Stimulated activated naive CD8-positive, alpha-beta T cell treated with anti-CD3 and anti-CD28 coated beads, Interleukin-15, amount 100 ng/mL, for 72 hours (primary cell): ENCODE measurements around the gene JAG1.

Experiments used
- ATAC-seq: fragments of 150-1000 bp; cut with Tn5 transposase; 2 replicates; pipeline ENCODE4 v1.10.0; 2021; ENCODE audit warnings: mild to moderate bottlenecking, moderate library complexity
- DNase-seq, 2 donors: peaks; one replicate each; pipeline ENCODE4 v3.0.0; 2021 to 2022
- H3K27ac Mint-ChIP-seq, 2 donors: one replicate each; pipeline ENCODE4 v1.8.0; 2022; ENCODE audit warnings: mild to moderate bottlenecking in 2 of 2, mixed read lengths in 2 of 2, moderate library complexity in 2 of 2
- H3K27me3 Mint-ChIP-seq: one replicate; pipeline ENCODE4 v1.8.0; 2022; ENCODE audit warnings: mixed read lengths
- H3K4me1 Mint-ChIP-seq: one replicate; pipeline ENCODE4 v1.8.0; 2022; ENCODE audit warnings: mild to moderate bottlenecking, mixed read lengths
- H3K4me3 Mint-ChIP-seq, 2 donors: one replicate each; pipeline ENCODE4 v1.8.0; 2022; ENCODE audit warnings: mild to moderate bottlenecking in 2 of 2, mixed read lengths in 2 of 2, moderate library complexity in 1 of 2
- H3K9me3 Mint-ChIP-seq, 2 donors: one replicate each; pipeline ENCODE4 v1.8.0; 2022; ENCODE audit warnings: mixed read lengths in 2 of 2

JAG1 gene

DNA sequence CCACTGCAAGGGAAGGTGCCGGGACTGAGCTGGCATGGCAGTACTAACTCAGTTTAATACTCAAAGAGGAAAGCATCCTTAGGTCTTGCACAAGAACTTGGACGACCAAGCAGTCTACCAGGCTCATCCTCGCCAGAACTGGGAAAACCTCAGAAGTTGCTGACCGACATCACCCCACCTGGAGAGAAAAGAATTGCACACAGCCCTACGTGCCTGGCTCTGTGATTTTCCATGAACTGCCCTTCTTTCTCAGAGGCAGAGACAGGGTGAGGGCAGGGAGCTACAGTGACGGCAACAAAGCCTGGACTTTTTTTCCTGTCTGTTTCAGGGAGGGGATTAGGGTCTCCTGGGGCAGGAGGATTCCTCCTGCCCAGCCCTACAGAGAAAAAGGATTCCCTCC is 8.0 kb downstream of the JAG1 start:
- Mint-ChIP-seq H3K4me1 (peaks cover 5% of the 10 kb centered on the region), H3K27me3 (peaks cover 77% of the 10 kb centered on the region), H3K9me3 (no peaks in the 10 kb centered on the region), H3K4me3 (no peak overlapping the region), H3K27ac (no peak overlapping the region)
- DNase-seq (no peak), ATAC-seq (no peak)

DNA sequence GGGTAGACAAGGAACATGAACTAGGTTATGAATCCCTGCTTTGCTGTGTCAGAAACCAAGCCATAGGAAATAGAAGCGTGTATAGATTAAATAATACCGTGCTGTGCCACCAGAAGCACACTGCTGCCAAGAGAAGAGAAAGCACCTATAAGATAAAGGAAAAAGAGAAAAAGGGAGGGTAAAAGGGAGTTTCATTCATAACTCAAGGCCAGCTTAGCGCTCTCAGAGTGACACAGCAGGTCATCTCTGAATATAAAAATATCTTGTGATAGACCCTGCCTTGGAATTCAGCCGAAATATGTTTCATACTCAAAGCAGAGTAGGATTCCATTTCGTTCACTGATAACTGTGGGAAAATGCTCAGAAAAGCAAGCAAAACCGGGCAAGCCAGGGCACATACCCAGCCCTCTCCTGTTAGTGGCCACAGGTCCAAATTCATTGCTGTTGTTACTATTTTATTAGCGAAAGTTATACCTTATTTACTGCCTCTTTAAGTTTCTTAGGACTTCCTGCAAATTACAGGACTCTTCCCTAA is 8.7 kb downstream of the JAG1 start:
- Mint-ChIP-seq H3K27ac (no peak overlapping the region), H3K27me3 (peaks cover 77% of the 10 kb centered on the region), H3K4me1 (no peaks in the 10 kb centered on the region), H3K9me3 (no peaks in the 10 kb centered on the region), H3K4me3 (no peak overlapping the region)
- DNase-seq (no peak), ATAC-seq (no peak)

GRCh38 chr20:10663756-10664155 is 10.0 kb downstream of the JAG1 start:
- Mint-ChIP-seq H3K4me1 (no peaks in the 10 kb centered on the region), H3K4me3 (no peak overlapping the region), H3K9me3 (no peaks in the 10 kb centered on the region), H3K27ac (no peak overlapping the region), H3K27me3 (peaks cover 64% of the 10 kb centered on the region)
- DNase-seq, result no peak
- ATAC-seq, result no peak

GRCh38 chr20:10662661-10663458 is 10.9 kb downstream of the JAG1 start:
- DNase-seq (no peak), ATAC-seq (no peak)
- Mint-ChIP-seq H3K27me3 (peaks cover 66% of the 10 kb centered on the region), H3K9me3 (no peaks in the 10 kb centered on the region), H3K4me1 (no peaks in the 10 kb centered on the region), H3K27ac (no peak overlapping the region), H3K4me3 (no peak overlapping the region)

DNA sequence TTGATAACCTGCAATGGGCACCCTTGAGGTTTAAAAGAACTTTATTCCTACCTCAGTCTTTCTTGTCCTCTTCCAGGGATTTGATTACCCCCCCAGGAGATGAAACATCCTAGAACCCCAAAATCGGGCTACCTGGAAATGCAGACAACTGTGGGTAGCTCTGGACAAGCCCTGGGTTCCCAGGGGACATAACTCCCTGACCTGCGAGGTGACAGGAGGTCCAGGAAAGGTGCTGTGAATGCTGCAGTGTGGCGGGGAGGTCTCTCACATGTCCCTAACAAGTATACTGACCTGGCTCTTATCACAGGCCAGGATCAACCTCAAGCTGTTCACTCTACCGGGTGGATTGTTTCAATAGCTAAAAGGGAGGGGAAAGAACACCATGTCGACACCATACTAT is 11.6 kb downstream of the JAG1 start:
- H3K27me3 Mint-ChIP-seq, result peaks cover 70% of the 10 kb centered on the region
- DNase-seq (no peak), ATAC-seq (no peak)
- no peaks in the 10 kb centered on the region for H3K4me1 Mint-ChIP-seq
- H3K4me3 Mint-ChIP-seq, result no peak overlapping the region
- no peaks in the 10 kb centered on the region for H3K9me3 Mint-ChIP-seq
- H3K27ac Mint-ChIP-seq, result no peak overlapping the region

DNA sequence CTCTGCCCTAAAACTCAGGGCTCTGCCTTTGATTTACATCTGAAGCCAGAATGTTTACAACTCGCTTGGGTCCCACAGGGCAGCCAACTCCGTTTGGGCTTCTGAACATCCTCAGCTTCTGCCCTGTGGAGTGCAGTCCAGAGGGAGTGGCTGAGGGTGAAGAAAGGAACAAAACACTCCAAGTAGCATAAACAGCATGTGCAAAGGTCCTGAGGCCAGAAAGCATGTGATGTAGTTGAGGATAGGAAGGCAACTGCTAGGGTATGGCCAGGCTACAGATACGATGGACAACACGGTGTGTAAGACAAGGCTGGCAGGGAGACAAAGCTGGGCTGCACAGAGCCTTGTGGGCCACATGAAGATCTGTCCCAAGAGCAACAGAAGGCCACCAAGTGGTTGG is 12.5 kb downstream of the JAG1 start:
- H3K27ac Mint-ChIP-seq, result no peak overlapping the region
- no peak overlapping the region for H3K4me3 Mint-ChIP-seq
- ATAC-seq (no peak), DNase-seq (no peak)
- no peaks in the 10 kb centered on the region for H3K9me3 Mint-ChIP-seq
- H3K4me1 Mint-ChIP-seq, result no peaks in the 10 kb centered on the region
- H3K27me3 Mint-ChIP-seq, result peaks cover 68% of the 10 kb centered on the region

DNA sequence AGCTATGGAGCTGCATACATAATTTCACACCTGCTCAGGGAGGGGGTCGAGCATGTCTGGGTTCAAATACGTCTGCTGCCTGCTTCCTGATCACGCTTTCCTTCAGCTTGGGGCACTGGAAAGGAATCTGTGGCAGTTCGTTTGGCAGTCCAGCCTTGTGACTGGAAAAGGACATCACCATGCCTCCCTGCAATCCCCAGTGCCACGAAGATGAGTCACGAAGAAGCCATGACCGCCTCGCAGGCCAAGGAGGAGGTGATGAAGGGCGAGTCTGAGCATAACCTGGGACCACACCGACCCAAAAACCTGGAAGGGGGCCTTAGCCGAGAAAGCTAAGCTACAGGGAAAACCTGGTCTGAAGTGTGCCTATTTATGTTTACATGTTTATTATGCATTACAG is 13.1 kb downstream of the JAG1 start:
- H3K27me3 Mint-ChIP-seq, result peaks cover 66% of the 10 kb centered on the region
- H3K4me1 Mint-ChIP-seq, result no peaks in the 10 kb centered on the region
- no peak overlapping the region for H3K27ac Mint-ChIP-seq
- ATAC-seq (no peak), DNase-seq (no peak)
- H3K9me3 Mint-ChIP-seq, result no peaks in the 10 kb centered on the region
- H3K4me3 Mint-ChIP-seq, result no peak overlapping the region

GRCh38 chr20:10659651-10660601 is 13.9 kb downstream of the JAG1 start:
- DNase-seq (no peak), ATAC-seq (no peak)
- Mint-ChIP-seq H3K4me1 (no peaks in the 10 kb centered on the region), H3K9me3 (no peaks in the 10 kb centered on the region), H3K27me3 (peaks cover 70% of the 10 kb centered on the region), H3K27ac (no peak overlapping the region), H3K4me3 (no peak overlapping the region)

GRCh38 chr20:10658876-10659632 is 14.7 kb downstream of the JAG1 start:
- Mint-ChIP-seq H3K4me1 (no peaks in the 10 kb centered on the region), H3K4me3 (no peak overlapping the region), H3K27me3 (peaks cover 70% of the 10 kb centered on the region), H3K27ac (no peak overlapping the region), H3K9me3 (no peaks in the 10 kb centered on the region)
- DNase-seq, result no peak
- ATAC-seq, result no peak

GRCh38 chr20:10658051-10658823 is 15.6 kb downstream of the JAG1 start:
- Mint-ChIP-seq H3K4me3 (no peak overlapping the region), H3K27me3 (peaks cover 64% of the 10 kb centered on the region), H3K27ac (no peak overlapping the region), H3K4me1 (no peaks in the 10 kb centered on the region), H3K9me3 (no peaks in the 10 kb centered on the region)
- ATAC-seq, result no peak
- DNase-seq, result no peak

- peaks cover 62% of the 10 kb centered on the region for H3K27me3 Mint-ChIP-seq
- H3K27ac Mint-ChIP-seq, result no peak overlapping the region
- no peak for DNase-seq
- no peak for ATAC-seq
- no peak overlapping the region for H3K4me3 Mint-ChIP-seq
- H3K9me3 Mint-ChIP-seq, result no peaks in the 10 kb centered on the region
- no peaks in the 10 kb centered on the region for H3K4me1 Mint-ChIP-seq
Observed at GRCh38 chr20:10657453-10657852, 16.3 kb downstream of the JAG1 start.

GRCh38 chr20:10655720-10656669 is 17.8 kb downstream of the JAG1 start:
- ATAC-seq, result no peak
- Mint-ChIP-seq H3K4me3 (no peak overlapping the region), H3K27me3 (peaks cover 62% of the 10 kb centered on the region), H3K4me1 (no peaks in the 10 kb centered on the region), H3K9me3 (no peaks in the 10 kb centered on the region), H3K27ac (no peak overlapping the region)
- no peak for DNase-seq

- no peak for DNase-seq
- H3K4me3 Mint-ChIP-seq, result no peak overlapping the region
- peaks cover 65% of the 10 kb centered on the region for H3K27me3 Mint-ChIP-seq
- H3K27ac Mint-ChIP-seq, result no peak overlapping the region
- no peaks in the 10 kb centered on the region for H3K4me1 Mint-ChIP-seq
- H3K9me3 Mint-ChIP-seq, result no peaks in the 10 kb centered on the region
- no peak for ATAC-seq
Observed at GRCh38 chr20:10654630-10655029, 19.2 kb downstream of the JAG1 start.

- H3K4me1 Mint-ChIP-seq, result no peaks in the 10 kb centered on the region
- no peak for DNase-seq
- ATAC-seq, result no peak
- H3K9me3 Mint-ChIP-seq, result no peaks in the 10 kb centered on the region
- H3K4me3 Mint-ChIP-seq, result no peak overlapping the region
- peaks cover 69% of the 10 kb centered on the region for H3K27me3 Mint-ChIP-seq
- H3K27ac Mint-ChIP-seq, result no peak overlapping the region
Observed at GRCh38 chr20:10654250-10654610, 19.6 kb downstream of the JAG1 start.
